ENCODE measurements around the gene CSTB. TPM values are rescaled to one million over a fixed set of nuclear protein-coding genes. Genes with fewer than 3 reads are reported as not detected.
A peak's percentile ranks its signal among the peaks of the same experiment; 100 is the strongest.

CSTB gene
- total RNA-seq, 1 experiment from 2014 or later = 36.1 TPM

DNA sequence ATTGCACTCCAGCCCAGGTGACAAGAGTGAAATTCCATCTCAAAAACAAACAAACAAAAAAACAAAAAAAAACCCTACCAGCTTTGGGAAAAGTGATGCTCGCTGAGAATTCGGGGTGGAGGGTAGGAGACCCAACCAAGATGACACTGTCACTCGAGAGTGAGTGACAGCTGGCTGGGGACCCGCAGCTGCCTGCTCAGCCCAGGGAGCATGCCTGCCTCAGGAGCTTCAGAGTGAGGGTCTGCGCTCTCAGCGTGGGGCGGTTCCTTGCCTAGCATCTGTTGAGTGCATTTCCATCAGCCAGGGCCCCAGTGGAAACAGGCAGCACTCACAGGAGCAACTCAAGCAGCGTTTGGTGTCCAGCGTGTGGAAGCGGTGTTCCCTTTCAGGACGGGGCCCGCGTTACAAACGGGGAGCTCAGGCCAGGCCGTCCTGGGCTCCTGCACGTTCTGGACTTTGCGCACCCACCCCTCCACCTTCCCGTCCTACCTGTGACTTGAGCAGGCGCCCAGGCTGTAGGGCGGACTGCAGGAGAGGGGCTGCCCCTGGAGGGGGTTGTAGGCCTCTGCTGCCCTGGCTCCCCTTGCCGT, 5.9 kb downstream of the CSTB start:
- Mint-ChIP-seq H3K27ac (no peak overlapping the region), H3K9me3 (no peaks in the 10 kb centered on the region), H3K36me3 (peaks cover 11% of the 10 kb centered on the region), H3K4me3 (no peak overlapping the region), H3K4me1 (peaks cover 59% of the 10 kb centered on the region), H3K27me3 (ENCODE audit: low read depth) (no peaks in the 10 kb centered on the region; the same call in 1 of the 2 replicates)
- no peak for ATAC-seq
- ChIA-PET POLR2A (no interaction called here), CTCF (interaction anchor here (1.0 to 3.9 kb wide), 2 partner anchors 42 kb away, joined by 3 to 29 read pairs; no protein-coding TSS in a partner anchor)
- TF ChIP-seq TP53 (CRISPR knock-in tag; IDR thresholded peaks at IDR 0.05) (no peak), OVOL2 (CRISPR knock-in tag; IDR thresholded peaks at IDR 0.05; ENCODE audit: borderline replicate concordance) (no peak), FOXJ3 (CRISPR knock-in tag; IDR thresholded peaks at IDR 0.05; ENCODE audit: borderline replicate concordance) (no peak), KAT7 (CRISPR knock-in tag; IDR thresholded peaks at IDR 0.05; ENCODE audit: borderline replicate concordance) (no peak)
- TF ChIP-seq, protein P1, sequence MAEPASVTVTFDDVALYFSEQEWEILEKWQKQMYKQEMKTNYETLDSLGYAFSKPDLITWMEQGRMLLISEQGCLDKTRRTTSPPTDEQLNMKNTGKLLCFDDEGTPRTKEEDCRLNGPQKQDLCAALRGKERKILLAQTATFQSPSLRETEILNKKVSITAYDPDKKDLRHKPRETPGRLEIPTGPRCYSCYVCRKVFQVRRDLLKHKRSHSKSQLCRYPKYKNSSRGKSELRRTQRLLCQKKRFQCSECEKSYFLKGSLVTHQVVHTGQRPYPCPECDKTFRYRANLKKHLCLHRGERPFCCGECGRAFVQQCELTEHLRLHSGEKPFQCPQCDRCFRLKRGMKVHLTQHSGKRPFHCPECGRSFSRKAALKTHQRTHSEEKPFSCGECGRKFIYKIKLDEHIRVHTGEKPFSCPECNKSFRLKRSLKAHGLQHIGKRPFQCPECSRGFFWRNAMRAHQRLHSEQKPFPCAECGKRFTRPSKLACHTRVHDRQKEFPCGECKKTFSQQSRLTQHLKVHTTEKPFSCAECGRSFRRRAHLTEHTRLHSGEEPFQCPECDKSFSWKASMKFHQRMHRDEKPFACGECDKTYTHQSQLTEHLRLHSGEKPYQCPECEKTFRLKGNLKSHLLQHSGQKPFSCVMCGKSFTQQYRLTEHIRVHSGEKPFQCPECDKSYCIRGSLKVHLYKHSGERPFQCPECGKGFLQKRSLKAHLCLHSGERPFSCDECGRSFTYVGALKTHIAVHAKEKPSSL (CRISPR knock-in tag; conservative IDR thresholded peaks at IDR 0.05) = no peak
- TF ChIP-seq, protein P2, sequence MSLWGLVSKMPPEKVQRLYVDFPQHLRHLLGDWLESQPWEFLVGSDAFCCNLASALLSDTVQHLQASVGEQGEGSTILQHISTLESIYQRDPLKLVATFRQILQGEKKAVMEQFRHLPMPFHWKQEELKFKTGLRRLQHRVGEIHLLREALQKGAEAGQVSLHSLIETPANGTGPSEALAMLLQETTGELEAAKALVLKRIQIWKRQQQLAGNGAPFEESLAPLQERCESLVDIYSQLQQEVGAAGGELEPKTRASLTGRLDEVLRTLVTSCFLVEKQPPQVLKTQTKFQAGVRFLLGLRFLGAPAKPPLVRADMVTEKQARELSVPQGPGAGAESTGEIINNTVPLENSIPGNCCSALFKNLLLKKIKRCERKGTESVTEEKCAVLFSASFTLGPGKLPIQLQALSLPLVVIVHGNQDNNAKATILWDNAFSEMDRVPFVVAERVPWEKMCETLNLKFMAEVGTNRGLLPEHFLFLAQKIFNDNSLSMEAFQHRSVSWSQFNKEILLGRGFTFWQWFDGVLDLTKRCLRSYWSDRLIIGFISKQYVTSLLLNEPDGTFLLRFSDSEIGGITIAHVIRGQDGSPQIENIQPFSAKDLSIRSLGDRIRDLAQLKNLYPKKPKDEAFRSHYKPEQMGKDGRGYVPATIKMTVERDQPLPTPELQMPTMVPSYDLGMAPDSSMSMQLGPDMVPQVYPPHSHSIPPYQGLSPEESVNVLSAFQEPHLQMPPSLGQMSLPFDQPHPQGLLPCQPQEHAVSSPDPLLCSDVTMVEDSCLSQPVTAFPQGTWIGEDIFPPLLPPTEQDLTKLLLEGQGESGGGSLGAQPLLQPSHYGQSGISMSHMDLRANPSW (CRISPR knock-in tag; conservative IDR thresholded peaks at IDR 0.05; ENCODE audit: low read depth) = no peak
- DNase-seq (ENCODE audit: low spot score) = no peak

DNA sequence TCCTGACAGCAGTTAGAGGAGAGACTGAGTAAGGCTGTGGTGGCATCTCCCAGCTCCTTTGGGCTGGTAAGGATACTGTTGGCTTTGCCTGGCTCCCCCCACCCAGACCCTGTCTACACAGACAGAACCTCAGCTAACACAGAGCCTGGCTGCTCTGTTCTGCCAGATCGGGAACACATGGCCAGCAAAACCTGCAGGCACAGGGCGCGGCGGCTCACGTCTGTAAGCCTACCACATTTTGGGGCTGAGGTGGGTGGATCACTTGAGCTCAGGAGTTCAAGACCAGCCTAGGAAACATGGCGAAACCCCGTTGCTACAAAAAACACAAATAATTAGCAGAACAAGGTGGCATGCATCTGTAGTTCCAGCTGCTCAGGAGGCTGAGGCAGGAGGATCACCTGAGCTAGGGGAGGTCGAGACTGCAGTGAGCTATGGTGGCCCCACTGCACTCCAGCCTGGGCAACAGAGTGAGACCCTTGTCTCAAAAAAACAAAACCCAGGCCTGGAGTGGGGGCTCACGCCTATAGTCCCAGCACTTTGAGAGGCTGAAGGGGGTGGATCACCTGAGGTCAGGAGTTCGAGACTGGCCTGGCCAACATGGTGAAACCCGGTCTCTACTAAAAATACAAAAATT, 6.7 kb downstream of the CSTB start:
- Mint-ChIP-seq H3K9me3 (no peaks in the 10 kb centered on the region), H3K27me3 (ENCODE audit: low read depth) (no peaks in the 10 kb centered on the region; the same call in 1 of the 2 replicates), H3K4me1 (peaks cover 53% of the 10 kb centered on the region), H3K27ac (peak overlapping the region; percentile 88; the same call in 1 of the 2 replicates), H3K4me3 (no peak overlapping the region), H3K36me3 (peaks cover 11% of the 10 kb centered on the region)
- TF ChIP-seq ZNF121 (CRISPR knock-in tag; IDR thresholded peaks at IDR 0.05) (peak; percentile 41; the same call in 1 of the 2 replicates), FOXJ3 (CRISPR knock-in tag; IDR thresholded peaks at IDR 0.05; ENCODE audit: borderline replicate concordance) (no peak)
- ATAC-seq (no peak), DNase-seq (ENCODE audit: low spot score) (no peak)
- ChIA-PET CTCF (interaction anchor here (1.2 to 3.9 kb wide), 3 partner anchors 20 to 41 kb away, joined by 3 to 29 read pairs (median 10); partner anchors contain the start of gene RRP1), POLR2A (no interaction called here)

DNA sequence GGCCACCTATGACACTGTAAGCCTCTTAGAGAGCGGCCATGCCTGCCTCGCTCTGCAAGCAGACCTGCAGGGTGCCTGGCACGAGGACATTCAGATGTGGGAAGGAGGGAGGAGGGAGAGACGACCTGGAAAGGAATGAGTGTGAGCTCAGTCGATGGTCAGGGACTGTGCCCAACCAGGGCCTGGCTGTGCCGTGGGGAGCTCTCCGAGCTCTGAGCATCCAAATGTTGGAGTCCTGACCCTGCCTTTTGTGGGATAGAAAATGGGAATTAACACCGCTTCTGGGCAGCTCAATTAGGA, 7.3 kb downstream of the CSTB start:
- H3K4me1 Mint-ChIP-seq = peaks cover 49% of the 10 kb centered on the region
- POLR2A ChIA-PET = no interaction called here
- peak overlapping the region; percentile 88 for H3K27ac Mint-ChIP-seq
- DNase-seq (ENCODE audit: low spot score) (no peak), ATAC-seq (peak; percentile 25)
- no peak overlapping the region for H3K4me3 Mint-ChIP-seq
- CTCF ChIA-PET = interaction anchor here (0.6 to 3.9 kb wide), 4 partner anchors 20 to 63 kb away, joined by 3 to 29 read pairs (median 6); partner anchors contain the start of gene RRP1
- H3K27me3 Mint-ChIP-seq (ENCODE audit: low read depth) = no peaks in the 10 kb centered on the region; the same call in 1 of the 2 replicates
- TF ChIP-seq, protein P3, sequence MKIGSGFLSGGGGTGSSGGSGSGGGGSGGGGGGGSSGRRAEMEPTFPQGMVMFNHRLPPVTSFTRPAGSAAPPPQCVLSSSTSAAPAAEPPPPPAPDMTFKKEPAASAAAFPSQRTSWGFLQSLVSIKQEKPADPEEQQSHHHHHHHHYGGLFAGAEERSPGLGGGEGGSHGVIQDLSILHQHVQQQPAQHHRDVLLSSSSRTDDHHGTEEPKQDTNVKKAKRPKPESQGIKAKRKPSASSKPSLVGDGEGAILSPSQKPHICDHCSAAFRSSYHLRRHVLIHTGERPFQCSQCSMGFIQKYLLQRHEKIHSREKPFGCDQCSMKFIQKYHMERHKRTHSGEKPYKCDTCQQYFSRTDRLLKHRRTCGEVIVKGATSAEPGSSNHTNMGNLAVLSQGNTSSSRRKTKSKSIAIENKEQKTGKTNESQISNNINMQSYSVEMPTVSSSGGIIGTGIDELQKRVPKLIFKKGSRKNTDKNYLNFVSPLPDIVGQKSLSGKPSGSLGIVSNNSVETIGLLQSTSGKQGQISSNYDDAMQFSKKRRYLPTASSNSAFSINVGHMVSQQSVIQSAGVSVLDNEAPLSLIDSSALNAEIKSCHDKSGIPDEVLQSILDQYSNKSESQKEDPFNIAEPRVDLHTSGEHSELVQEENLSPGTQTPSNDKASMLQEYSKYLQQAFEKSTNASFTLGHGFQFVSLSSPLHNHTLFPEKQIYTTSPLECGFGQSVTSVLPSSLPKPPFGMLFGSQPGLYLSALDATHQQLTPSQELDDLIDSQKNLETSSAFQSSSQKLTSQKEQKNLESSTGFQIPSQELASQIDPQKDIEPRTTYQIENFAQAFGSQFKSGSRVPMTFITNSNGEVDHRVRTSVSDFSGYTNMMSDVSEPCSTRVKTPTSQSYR (CRISPR knock-in tag; IDR thresholded peaks at IDR 0.05) = peak; percentile 27; the same call in 1 of the 2 replicates
- TF ChIP-seq TP53 (CRISPR knock-in tag; IDR thresholded peaks at IDR 0.05) = no peak
- TF ChIP-seq SP1 (CRISPR knock-in tag; conservative IDR thresholded peaks at IDR 0.05) = 0 out of 2 replicates have a peak, but pooled peaks have one; percentile 12
- no peak for TF ChIP-seq MXD4 (CRISPR knock-in tag; IDR thresholded peaks at IDR 0.05; ENCODE audit: borderline replicate concordance)
- H3K9me3 Mint-ChIP-seq = no peaks in the 10 kb centered on the region
- peaks cover 7% of the 10 kb centered on the region for H3K36me3 Mint-ChIP-seq

Measured in WTC11 (cell line).